WTC11 (cell line): ENCODE measurements around the gene CACNA1C. TPM values are rescaled to one million over a fixed set of nuclear protein-coding genes. Genes with fewer than 3 reads are reported as not detected.

ENCODE experiments used
- ATAC-seq: fragments of 200-7000 bp; cut with Tn5 transposase; 2 replicates; pipeline ENCODE4 v1.10.0; 2021; ENCODE audit warnings: mild to moderate bottlenecking, moderate library complexity
- CTCF ChIA-PET: fragments of 300-600 bp; sonication (Branson Sonifier 250); formaldehyde crosslinking; loops from one replicate; lab custom pipeline; 2021; ENCODE audit warnings: antibody characterized with exemption; lab: Charles Lee
- POLR2A ChIA-PET: fragments of 350-600 bp; sonication (Branson Sonifier 250); formaldehyde crosslinking; loops from one replicate; lab custom pipeline; 2021; ENCODE audit warnings: antibody characterized with exemption; lab: Charles Lee
- DNase-seq: peaks from one replicate; pipeline ENCODE4 v3.0.0; 2021; ENCODE audit warnings: low spot score
- H3K27ac Mint-ChIP-seq: 2 replicates; pipeline ENCODE4 v1.8.0; 2021; ENCODE audit warnings: mixed read lengths
- H3K27me3 Mint-ChIP-seq: 2 replicates; pipeline ENCODE4 v1.8.0; 2021; ENCODE audit warnings: low read depth, mild to moderate bottlenecking, moderate library complexity, mixed read lengths
- H3K36me3 Mint-ChIP-seq: 2 replicates; pipeline ENCODE4 v1.8.0; 2021; ENCODE audit warnings: mixed read lengths
- H3K4me1 Mint-ChIP-seq: 2 replicates; pipeline ENCODE4 v1.8.0; 2022; ENCODE audit warnings: mixed read lengths
- H3K4me3 Mint-ChIP-seq: 2 replicates; pipeline ENCODE4 v1.8.0; 2021; ENCODE audit warnings: mild to moderate bottlenecking, moderate library complexity, mixed read lengths
- H3K9me3 Mint-ChIP-seq: 2 replicates; pipeline ENCODE4 v1.8.0; 2021; ENCODE audit warnings: mixed read lengths
- CBFB ChIP-seq: sonication (generic); formaldehyde crosslinking; IDR thresholded peaks from 2 replicates; pipeline ENCODE4 v1.8.1; 2022; ENCODE audit warnings: mild to moderate bottlenecking, low read depth, missing genetic modification reagents
- FOXJ3 ChIP-seq: sonication (generic); formaldehyde crosslinking; IDR thresholded peaks from 2 replicates; pipeline ENCODE4 v1.9.0; 2021; ENCODE audit warnings: missing genetic modification reagents, mild to moderate bottlenecking, borderline replicate concordance
- IRF2 ChIP-seq: sonication (generic); formaldehyde crosslinking; IDR thresholded peaks from 2 replicates; pipeline ENCODE4 v1.8.0; 2022; ENCODE audit warnings: low read depth, missing genetic modification reagents, borderline replicate concordance
- JAZF1 ChIP-seq: fragments of 250-450 bp; sonication (Bioruptor Pico); IDR thresholded peaks from 2 replicates; pipeline ENCODE4 v1.9.0; 2021; ENCODE audit warnings: moderate library complexity, mild to moderate bottlenecking, inconsistent platforms
- JUN ChIP-seq: sonication (generic); formaldehyde crosslinking; IDR thresholded peaks from 2 replicates; pipeline ENCODE4 v1.8.0; 2023; ENCODE audit warnings: mild to moderate bottlenecking, missing genetic modification reagents
- NFYB ChIP-seq: sonication (generic); formaldehyde crosslinking; conservative IDR thresholded peaks from 2 replicates; pipeline ENCODE4 v1.8.0; 2022; ENCODE audit warnings: low read depth, missing genetic modification reagents
- NR2C2 ChIP-seq: sonication (generic); formaldehyde crosslinking; IDR thresholded peaks from 2 replicates; pipeline ENCODE4 v1.8.0; 2022; ENCODE audit warnings: mild to moderate bottlenecking, missing genetic modification reagents
- RELA ChIP-seq: sonication (generic); formaldehyde crosslinking; IDR thresholded peaks from 2 replicates; pipeline ENCODE4 v1.8.1; 2022; ENCODE audit warnings: missing genetic modification reagents, mild to moderate bottlenecking, borderline replicate concordance
- SMAD3 ChIP-seq: sonication (generic); formaldehyde crosslinking; IDR thresholded peaks from 2 replicates; pipeline ENCODE4 v1.8.0; 2022; ENCODE audit warnings: missing genetic modification reagents, mild to moderate bottlenecking, borderline replicate concordance
- SP1 ChIP-seq: sonication (generic); formaldehyde crosslinking; conservative IDR thresholded peaks from 2 replicates; pipeline ENCODE4 v1.8.1; 2022; ENCODE audit warnings: missing genetic modification reagents
- ZBTB21 ChIP-seq: sonication (generic); formaldehyde crosslinking; IDR thresholded peaks from 2 replicates; pipeline ENCODE4 v1.8.1; 2023; ENCODE audit warnings: mild to moderate bottlenecking, missing genetic modification reagents, borderline replicate concordance
- total RNA-seq: library from RNA; stranded (reverse); gene quantifications from 3 replicates; pipeline ENCODE4 v1.2.3, GENCODE V29; 2021
- TF ChIP-seq, protein P1 (sequence below): sonication (generic); formaldehyde crosslinking; IDR thresholded peaks from 2 replicates; pipeline ENCODE4 v1.8.0; 2022; ENCODE audit warnings: missing genetic modification reagents
- TF ChIP-seq, protein P2 (sequence below): sonication (generic); formaldehyde crosslinking; IDR thresholded peaks from 2 replicates; pipeline ENCODE4 v1.8.1; 2023; ENCODE audit warnings: mild to moderate bottlenecking, moderate library complexity, missing genetic modification reagents
- TF ChIP-seq, protein P3 (sequence below): sonication (generic); formaldehyde crosslinking; IDR thresholded peaks from 2 replicates; pipeline ENCODE4 v1.8.1; 2022; ENCODE audit warnings: mild to moderate bottlenecking, missing genetic modification reagents, moderate library complexity, borderline replicate concordance
- TF ChIP-seq, protein P4 (sequence below): fragments of 250-450 bp; sonication (Bioruptor Pico); conservative IDR thresholded peaks from 2 replicates; pipeline ENCODE4 v1.9.0; 2021; ENCODE audit warnings: mild to moderate bottlenecking
- TF ChIP-seq, protein P5 (sequence below): sonication (generic); formaldehyde crosslinking; conservative IDR thresholded peaks from 2 replicates; pipeline ENCODE4 v1.8.1; 2023; ENCODE audit warnings: mild to moderate bottlenecking, low read depth, missing genetic modification reagents, moderate library complexity
- TF ChIP-seq, protein P6 (sequence below): sonication (generic); formaldehyde crosslinking; IDR thresholded peaks from 2 replicates; pipeline ENCODE4 v1.8.1; 2023; ENCODE audit warnings: mild to moderate bottlenecking, missing genetic modification reagents, moderate library complexity

The CACNA1C gene
- total RNA-seq, 1 experiment from 2014 or later = 1.7 TPM

DNA sequence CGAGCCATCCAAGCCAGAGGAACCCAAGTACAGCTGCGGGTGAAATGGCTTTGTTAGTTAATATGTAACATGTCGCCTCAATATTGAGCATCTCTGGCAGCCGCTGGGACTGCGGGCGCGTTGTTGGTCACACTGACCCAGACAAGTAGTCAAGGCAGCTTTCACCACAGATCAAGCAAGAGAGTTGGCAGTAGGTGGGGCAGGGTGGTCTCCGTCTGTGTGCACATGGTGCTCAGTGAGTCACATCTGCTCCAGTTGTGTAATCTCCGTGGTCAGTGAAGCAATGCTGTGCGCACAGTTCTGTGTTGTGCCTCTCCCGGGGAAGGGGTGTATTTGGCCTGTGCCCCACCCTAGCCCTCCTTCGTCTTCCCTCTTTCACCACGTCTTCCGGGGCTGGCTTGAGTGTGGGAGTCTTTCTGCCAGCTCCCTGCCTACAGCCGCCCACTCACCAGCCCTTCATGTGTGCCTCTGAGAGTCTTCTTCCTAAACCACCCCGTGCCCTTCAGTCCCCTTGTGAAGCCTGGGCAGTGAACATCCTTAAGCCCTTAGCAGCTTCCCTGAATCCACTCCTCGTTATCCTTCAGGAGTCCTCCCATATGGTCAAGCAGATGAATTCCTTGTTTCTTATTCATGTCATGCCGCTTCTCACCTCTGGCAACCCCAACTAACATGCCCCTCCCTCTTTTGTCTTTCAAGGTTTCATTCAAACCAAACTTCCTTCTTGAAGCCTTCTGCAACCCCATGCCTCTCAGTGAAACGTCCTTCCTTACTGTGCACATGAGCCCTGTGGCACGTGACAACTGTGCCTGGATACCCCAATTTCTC lies 242.1 kb downstream of the CACNA1C start (continued):
- TF ChIP-seq, protein P1, sequence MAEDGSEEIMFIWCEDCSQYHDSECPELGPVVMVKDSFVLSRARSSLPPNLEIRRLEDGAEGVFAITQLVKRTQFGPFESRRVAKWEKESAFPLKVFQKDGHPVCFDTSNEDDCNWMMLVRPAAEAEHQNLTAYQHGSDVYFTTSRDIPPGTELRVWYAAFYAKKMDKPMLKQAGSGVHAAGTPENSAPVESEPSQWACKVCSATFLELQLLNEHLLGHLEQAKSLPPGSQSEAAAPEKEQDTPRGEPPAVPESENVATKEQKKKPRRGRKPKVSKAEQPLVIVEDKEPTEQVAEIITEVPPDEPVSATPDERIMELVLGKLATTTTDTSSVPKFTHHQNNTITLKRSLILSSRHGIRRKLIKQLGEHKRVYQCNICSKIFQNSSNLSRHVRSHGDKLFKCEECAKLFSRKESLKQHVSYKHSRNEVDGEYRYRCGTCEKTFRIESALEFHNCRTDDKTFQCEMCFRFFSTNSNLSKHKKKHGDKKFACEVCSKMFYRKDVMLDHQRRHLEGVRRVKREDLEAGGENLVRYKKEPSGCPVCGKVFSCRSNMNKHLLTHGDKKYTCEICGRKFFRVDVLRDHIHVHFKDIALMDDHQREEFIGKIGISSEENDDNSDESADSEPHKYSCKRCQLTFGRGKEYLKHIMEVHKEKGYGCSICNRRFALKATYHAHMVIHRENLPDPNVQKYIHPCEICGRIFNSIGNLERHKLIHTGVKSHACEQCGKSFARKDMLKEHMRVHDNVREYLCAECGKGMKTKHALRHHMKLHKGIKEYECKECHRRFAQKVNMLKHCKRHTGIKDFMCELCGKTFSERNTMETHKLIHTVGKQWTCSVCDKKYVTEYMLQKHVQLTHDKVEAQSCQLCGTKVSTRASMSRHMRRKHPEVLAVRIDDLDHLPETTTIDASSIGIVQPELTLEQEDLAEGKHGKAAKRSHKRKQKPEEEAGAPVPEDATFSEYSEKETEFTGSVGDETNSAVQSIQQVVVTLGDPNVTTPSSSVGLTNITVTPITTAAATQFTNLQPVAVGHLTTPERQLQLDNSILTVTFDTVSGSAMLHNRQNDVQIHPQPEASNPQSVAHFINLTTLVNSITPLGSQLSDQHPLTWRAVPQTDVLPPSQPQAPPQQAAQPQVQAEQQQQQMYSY (CRISPR knock-in tag) = no peak
- TF ChIP-seq CBFB (CRISPR knock-in tag) (no peak), NR2C2 (CRISPR knock-in tag) (no peak), RELA (CRISPR knock-in tag) (no peak), JUN (CRISPR knock-in tag) (no peak), ZBTB21 (CRISPR knock-in tag) (no peak), SMAD3 (CRISPR knock-in tag) (no peak), JAZF1 (CRISPR knock-in tag) (no peak), SP1 (no peak), IRF2 (CRISPR knock-in tag) (no peak)
- TF ChIP-seq, protein P2, sequence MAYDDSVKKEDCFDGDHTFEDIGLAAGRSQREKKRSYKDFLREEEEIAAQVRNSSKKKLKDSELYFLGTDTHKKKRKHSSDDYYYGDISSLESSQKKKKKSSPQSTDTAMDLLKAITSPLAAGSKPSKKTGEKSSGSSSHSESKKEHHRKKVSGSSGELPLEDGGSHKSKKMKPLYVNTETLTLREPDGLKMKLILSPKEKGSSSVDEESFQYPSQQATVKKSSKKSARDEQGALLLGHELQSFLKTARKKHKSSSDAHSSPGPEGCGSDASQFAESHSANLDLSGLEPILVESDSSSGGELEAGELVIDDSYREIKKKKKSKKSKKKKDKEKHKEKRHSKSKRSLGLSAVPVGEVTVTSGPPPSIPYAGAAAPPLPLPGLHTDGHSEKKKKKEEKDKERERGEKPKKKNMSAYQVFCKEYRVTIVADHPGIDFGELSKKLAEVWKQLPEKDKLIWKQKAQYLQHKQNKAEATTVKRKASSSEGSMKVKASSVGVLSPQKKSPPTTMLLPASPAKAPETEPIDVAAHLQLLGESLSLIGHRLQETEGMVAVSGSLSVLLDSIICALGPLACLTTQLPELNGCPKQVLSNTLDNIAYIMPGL (CRISPR knock-in tag) = no peak
- TF ChIP-seq, protein P3, sequence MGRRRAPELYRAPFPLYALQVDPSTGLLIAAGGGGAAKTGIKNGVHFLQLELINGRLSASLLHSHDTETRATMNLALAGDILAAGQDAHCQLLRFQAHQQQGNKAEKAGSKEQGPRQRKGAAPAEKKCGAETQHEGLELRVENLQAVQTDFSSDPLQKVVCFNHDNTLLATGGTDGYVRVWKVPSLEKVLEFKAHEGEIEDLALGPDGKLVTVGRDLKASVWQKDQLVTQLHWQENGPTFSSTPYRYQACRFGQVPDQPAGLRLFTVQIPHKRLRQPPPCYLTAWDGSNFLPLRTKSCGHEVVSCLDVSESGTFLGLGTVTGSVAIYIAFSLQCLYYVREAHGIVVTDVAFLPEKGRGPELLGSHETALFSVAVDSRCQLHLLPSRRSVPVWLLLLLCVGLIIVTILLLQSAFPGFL (CRISPR knock-in tag) = no peak
- TF ChIP-seq, protein P4, sequence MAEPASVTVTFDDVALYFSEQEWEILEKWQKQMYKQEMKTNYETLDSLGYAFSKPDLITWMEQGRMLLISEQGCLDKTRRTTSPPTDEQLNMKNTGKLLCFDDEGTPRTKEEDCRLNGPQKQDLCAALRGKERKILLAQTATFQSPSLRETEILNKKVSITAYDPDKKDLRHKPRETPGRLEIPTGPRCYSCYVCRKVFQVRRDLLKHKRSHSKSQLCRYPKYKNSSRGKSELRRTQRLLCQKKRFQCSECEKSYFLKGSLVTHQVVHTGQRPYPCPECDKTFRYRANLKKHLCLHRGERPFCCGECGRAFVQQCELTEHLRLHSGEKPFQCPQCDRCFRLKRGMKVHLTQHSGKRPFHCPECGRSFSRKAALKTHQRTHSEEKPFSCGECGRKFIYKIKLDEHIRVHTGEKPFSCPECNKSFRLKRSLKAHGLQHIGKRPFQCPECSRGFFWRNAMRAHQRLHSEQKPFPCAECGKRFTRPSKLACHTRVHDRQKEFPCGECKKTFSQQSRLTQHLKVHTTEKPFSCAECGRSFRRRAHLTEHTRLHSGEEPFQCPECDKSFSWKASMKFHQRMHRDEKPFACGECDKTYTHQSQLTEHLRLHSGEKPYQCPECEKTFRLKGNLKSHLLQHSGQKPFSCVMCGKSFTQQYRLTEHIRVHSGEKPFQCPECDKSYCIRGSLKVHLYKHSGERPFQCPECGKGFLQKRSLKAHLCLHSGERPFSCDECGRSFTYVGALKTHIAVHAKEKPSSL = no peak

DNA sequence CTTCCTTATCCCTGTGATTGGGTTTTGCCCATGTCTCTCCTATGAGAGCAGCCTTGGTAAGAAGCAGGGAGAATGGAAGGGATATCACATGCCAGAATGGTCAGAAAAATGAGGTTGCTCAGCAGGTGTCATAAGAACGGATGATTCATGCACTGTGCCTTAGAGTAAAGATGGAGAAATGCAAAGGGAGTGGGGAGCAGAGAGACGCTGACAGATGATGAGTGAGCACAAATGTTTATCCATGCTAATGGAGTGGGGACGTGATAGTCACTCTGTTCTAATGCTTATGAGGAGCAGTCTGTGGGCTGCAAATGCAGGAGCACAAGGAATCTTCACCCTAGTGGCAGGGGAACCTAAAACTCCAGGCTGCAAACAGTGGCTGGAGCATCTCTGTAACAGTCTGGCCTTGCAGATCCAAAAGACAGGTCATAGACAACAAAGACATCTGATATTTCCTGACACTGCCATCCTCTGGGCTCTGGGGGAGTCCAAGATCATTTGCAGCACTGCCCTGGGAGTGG lies 243.2 kb downstream of the CACNA1C start:
- no peaks in the 10 kb centered on the region for H3K27me3 Mint-ChIP-seq
- ATAC-seq (no peak), DNase-seq (no peak)
- no peaks in the 10 kb centered on the region for H3K9me3 Mint-ChIP-seq
- H3K27ac Mint-ChIP-seq = no peak overlapping the region
- no peaks in the 10 kb centered on the region for H3K36me3 Mint-ChIP-seq
- ChIA-PET CTCF (no interaction called here), POLR2A (no interaction called here)
- no peak overlapping the region for H3K4me3 Mint-ChIP-seq
- H3K4me1 Mint-ChIP-seq = peaks cover 27% of the 10 kb centered on the region
- TF ChIP-seq, protein P1 (CRISPR knock-in tag) = no peak
- no peak for TF ChIP-seq SP1
- TF ChIP-seq NFYB = no peak
- TF ChIP-seq FOXJ3 = no peak
- TF ChIP-seq, protein P5, sequence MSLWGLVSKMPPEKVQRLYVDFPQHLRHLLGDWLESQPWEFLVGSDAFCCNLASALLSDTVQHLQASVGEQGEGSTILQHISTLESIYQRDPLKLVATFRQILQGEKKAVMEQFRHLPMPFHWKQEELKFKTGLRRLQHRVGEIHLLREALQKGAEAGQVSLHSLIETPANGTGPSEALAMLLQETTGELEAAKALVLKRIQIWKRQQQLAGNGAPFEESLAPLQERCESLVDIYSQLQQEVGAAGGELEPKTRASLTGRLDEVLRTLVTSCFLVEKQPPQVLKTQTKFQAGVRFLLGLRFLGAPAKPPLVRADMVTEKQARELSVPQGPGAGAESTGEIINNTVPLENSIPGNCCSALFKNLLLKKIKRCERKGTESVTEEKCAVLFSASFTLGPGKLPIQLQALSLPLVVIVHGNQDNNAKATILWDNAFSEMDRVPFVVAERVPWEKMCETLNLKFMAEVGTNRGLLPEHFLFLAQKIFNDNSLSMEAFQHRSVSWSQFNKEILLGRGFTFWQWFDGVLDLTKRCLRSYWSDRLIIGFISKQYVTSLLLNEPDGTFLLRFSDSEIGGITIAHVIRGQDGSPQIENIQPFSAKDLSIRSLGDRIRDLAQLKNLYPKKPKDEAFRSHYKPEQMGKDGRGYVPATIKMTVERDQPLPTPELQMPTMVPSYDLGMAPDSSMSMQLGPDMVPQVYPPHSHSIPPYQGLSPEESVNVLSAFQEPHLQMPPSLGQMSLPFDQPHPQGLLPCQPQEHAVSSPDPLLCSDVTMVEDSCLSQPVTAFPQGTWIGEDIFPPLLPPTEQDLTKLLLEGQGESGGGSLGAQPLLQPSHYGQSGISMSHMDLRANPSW (CRISPR knock-in tag) = no peak
- TF ChIP-seq, protein P6, sequence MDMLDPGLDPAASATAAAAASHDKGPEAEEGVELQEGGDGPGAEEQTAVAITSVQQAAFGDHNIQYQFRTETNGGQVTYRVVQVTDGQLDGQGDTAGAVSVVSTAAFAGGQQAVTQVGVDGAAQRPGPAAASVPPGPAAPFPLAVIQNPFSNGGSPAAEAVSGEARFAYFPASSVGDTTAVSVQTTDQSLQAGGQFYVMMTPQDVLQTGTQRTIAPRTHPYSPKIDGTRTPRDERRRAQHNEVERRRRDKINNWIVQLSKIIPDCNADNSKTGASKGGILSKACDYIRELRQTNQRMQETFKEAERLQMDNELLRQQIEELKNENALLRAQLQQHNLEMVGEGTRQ (CRISPR knock-in tag) = no peak
